Measurements from ENCODE around the gene WWOX. TPM values are rescaled to one million over a fixed set of nuclear protein-coding genes. Genes with fewer than 3 reads are reported as not detected.
A peak's percentile ranks its signal among the peaks of the same experiment; 100 is the strongest.

WWOX gene
- total RNA-seq, 2 donors from 2014 or later, result 10.6 to 13.1 TPM

GRCh38 chr16:78390508-78391324, 291.3 kb downstream of the WWOX start:
- intact Hi-C loops (cut with DNase I, micrococcal nuclease), result no loop called here
- DNase-seq (no peak), ATAC-seq (no peak)

- ATAC-seq (no peak), DNase-seq (no peak)
- intact Hi-C loops (cut with DNase I, micrococcal nuclease), result no loop called here
Measured at GRCh38 chr16:78392585-78393195, 293.2 kb downstream of the WWOX start.

DNA sequence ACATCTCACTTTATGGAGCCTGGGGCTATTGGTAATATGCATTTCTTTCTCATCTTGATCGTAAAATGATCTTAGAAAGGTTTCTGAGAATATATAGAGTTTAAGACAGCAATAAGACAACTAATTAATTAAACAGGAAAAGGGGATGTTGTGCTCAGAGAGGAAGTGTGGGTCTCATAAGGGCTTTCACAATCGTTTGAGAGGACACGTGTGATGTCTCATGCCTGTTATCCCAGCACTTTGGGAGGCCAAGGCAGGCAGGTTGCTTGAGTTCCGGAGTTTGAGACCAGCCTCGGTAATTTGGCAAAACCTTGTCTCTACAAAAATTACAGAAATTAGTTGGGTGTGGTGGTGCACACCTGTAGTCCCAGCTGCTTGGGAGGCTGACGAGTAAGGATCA, 295.6 kb downstream of the WWOX start:
- intact Hi-C loops (cut with DNase I, micrococcal nuclease), result no loop called here
- no peak for ATAC-seq
- no peak for DNase-seq

GRCh38 chr16:78396046-78396445, 296.6 kb downstream of the WWOX start:
- intact Hi-C loops (cut with DNase I, micrococcal nuclease), result no loop called here
- no peak for ATAC-seq
- no peak for DNase-seq

DNA sequence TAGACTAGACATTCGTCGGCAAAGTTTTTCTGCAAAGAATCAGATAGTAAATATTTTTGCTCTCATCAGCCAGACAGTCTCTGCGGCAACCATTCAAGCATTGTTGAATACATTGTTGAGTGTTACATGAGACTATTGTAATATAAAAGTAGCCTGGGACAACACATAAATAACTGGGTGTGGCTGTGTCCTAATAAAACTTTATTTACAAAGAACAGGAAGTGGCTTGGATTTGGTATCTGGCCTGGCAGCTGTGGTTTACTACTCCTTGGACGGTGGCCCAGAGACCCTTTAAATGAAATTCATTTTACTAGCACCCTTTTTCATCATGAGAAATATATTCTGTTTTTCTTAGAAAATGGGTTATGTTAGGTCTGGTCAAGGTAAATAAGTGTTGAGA, 297.2 kb downstream of the WWOX start:
- ATAC-seq (no peak), DNase-seq (no peak)
- intact Hi-C loops (cut with DNase I, micrococcal nuclease), result no loop called here

DNA sequence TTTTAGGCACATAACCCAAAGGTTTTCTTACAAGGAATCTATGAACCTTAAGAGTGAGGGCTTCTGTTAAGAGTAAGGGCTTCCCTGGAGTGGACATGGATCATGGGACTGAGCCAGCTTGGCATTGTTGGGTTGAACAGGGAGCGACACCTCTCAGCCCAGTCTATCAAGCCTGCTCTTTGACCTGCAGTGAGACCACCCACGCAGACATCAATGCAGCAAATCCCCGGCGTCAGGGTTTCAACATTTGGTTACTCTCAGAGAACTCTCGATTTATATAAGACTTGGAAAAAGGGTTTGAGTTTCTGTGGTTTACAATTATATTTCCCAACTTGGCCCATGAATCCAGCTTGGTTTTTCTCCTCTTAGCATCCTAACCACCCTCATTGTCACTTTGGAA, 299.9 kb downstream of the WWOX start:
- DNase-seq (no peak), ATAC-seq (no peak)
- intact Hi-C loops (cut with DNase I, micrococcal nuclease), result no loop called here

- ATAC-seq, result no peak
- intact Hi-C loops (cut with DNase I, micrococcal nuclease), result no loop called here
Measured at GRCh38 chr16:78402833-78403232, 303.4 kb downstream of the WWOX start.

GRCh38 chr16:78405040-78405439, 305.6 kb downstream of the WWOX start:
- DNase-seq (no peak), ATAC-seq (no peak)
- intact Hi-C loops (cut with DNase I, micrococcal nuclease), result no loop called here

More at GRCh38 chr16:78402833-78403232, 303.4 kb downstream of the WWOX start:
- no peak for DNase-seq

GRCh38 chr16:78405833-78406232, 306.4 kb downstream of the WWOX start:
- intact Hi-C loops (cut with DNase I, micrococcal nuclease), result no loop called here
- no peak for ATAC-seq
- DNase-seq, result no peak

DNA sequence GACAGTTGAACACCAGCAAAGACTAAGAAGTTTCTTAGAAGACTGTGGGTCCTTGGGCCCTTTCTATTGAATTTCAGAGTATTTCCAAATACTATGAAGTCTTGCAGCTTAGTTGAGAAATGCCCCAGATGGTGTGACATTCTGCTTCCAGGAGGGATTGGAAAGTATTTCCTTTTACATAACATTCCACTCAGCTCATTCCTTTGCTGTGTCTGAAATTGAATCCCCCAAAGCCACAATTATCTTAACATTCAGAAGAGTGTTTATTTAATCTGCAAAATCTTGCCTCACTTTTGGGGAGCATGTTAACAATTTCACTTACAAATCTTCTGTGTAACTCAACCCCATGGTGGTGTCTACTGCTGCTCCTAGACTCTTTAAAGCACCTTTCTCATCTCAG, 307.7 kb downstream of the WWOX start:
- intact Hi-C loops (cut with DNase I, micrococcal nuclease), result no loop called here
- DNase-seq (no peak), ATAC-seq (no peak)

GRCh38 chr16:78413651-78414050, 314.2 kb downstream of the WWOX start:
- ATAC-seq, result no peak
- intact Hi-C loops (cut with DNase I, micrococcal nuclease), result no loop called here
- DNase-seq, result no peak

GRCh38 chr16:78415013-78415412, 315.6 kb downstream of the WWOX start:
- ATAC-seq (no peak), DNase-seq (no peak)
- intact Hi-C loops (cut with DNase I, micrococcal nuclease), result no loop called here

- intact Hi-C loops (cut with DNase I, micrococcal nuclease), result no loop called here
- ATAC-seq, result no peak
- DNase-seq, result no peak
Measured at GRCh38 chr16:78415669-78416068, 316.2 kb downstream of the WWOX start.

DNA sequence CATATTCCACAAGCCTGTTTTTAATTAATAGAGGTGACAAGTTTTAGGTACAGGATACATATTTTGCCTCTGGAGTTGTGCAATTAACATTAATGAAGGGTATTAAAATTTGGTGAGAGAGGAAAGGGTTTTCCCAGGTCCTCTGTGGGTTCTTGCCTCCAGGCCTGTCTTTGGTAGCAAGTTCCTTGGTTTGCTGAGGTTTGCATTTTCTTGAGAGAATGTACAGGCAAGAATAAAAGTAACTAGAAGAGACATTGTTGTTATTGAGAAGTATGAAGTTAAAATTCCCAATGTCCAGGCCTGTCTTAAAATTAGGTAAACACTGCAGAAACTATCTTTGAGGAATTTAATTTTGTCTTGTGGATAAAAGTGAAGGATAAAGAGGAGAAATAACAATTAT, 316.9 kb downstream of the WWOX start:
- DNase-seq, result no peak
- intact Hi-C loops (cut with DNase I, micrococcal nuclease), result no loop called here
- ATAC-seq, result no peak

DNA sequence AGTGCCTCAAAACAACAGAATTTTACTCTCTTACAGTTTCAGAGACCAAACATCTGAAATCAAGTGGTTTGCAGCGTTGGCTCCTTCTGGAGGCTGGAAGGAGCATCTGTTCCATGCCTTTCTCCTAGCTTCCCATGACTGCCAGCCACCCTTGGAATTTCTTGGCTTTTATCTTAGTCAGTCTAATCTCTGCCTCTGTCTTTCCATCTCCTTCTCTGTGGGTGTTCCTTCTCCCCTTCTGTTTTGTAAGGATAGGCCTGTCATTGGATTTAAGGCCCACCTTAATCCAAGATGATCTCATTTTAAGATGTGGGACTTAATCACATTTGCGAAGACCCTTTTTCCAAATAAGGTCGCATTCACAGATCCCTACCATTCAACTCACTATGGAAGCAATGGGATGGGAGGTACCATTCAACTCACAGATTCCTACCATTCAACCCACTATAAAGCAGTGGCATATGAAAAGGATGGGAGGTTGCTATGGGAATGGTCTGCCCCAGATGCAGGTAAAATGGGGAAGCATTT, 321.8 kb downstream of the WWOX start:
- intact Hi-C loops (cut with DNase I, micrococcal nuclease), result no loop called here
- no peak for DNase-seq
- no peak for ATAC-seq

DNA sequence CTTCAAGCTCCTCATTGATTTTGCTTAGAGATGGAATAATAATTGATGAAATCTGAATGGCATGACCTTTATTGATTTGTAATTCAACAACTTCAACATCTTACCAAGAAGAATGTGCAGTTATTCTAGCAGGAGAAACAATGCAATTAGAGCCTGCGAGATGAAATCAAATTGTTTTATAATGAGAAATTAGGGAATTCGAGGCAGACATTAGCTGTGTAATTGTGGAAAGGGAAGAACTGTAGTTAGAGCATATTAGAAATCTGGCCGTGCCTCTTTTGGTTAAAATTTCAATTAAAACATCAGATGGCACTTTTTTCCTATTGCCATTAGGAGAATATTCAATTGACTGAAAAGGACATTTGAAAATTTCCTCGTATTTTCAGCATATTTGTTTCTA, 325.8 kb downstream of the WWOX start:
- no peak for DNase-seq
- ATAC-seq, result no peak
- intact Hi-C loops (cut with DNase I, micrococcal nuclease), result no loop called here

DNA sequence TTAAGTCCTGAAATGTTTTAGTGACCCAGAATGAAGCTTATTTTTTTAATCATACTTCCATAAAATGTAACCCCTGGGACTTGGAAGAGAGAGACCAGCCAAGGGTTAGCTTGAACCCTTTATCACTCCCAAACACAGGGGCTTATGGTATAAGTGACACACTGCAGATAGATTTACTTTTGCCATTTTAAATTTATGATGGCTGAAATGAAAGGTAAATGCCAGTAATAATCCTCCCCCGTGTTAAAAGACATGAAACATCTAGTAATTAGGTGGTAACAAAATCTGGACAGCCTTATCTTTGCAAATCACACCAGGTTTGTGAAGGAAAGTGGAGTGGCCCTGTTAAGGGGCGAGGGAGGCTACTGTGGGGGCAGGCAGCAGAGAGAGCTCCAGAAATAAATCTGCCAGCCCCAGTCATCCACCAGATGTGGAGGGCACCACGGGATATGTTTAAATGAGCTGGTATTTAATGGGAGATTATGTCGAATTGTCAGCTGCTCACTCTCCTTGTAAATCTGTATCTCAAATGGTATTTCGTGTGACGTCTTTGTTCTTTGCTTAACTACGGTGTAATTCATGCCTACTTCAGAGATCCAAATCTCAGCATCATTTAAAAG, 326.5 kb downstream of the WWOX start:
- intact Hi-C loops (cut with DNase I, micrococcal nuclease), result no loop called here
- ATAC-seq, result no peak

DNA sequence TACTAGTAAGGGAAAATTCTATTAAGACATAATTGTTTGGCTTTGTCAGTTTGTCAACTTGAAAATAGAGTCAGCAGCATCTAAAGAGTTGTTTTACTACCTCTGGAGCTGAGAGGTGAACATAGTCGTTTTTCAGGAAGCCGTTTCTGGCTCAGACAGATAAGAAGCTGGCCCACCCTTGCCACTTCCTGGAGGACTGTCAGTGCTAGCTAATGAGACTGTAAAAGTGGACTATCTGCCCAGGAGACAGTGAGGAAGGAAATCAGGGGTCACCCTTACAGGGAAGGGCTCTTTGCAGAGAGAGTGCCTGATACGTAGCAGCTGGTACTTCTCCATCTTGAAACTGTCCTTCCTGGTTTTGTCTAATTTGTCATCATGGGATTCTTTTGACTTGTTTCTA, 328.7 kb downstream of the WWOX start:
- intact Hi-C loops (cut with DNase I, micrococcal nuclease), result no loop called here
- DNase-seq (no peak), ATAC-seq (peak; percentile 39)

More for the DNA sequence above, 326.5 kb downstream of the WWOX start:
- no peak for DNase-seq

DNA sequence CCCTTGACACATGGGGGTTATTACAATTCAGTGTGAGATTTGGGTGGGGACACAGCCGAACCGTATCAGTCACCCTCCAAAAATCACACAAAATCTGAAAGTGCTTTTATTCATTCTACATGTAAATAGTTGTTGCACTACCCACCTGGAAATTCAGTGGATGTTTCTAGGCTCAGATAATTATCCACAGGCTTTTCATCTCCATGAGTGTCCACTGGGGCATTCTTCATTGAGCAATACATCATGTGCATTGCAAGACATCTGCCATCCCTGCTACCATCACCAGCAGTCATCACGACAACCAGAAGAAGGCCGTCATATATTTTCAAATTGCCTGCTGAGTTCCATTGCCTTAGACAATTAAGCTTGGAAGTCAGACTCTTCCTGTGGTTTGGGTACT, 330.8 kb downstream of the WWOX start:
- ATAC-seq (no peak), DNase-seq (no peak)
- intact Hi-C loops (cut with DNase I, micrococcal nuclease), result no loop called here
